VCaP (cell line): ENCODE results near the gene NR2E3.
A peak's percentile ranks its signal among the peaks of the same experiment; 100 is the strongest.

ENCODE experiments used
- H3K27ac ChIP-seq: fragments of 450-650 bp; 2 replicates; pipeline ENCODE4 v1.5.1; 2017
- CTCF ChIP-seq: fragments of 450-650 bp; conservative IDR thresholded peaks from 2 replicates; pipeline ENCODE4 v1.5.1; 2017; ENCODE audit warnings: mild to moderate bottlenecking, moderate library complexity

The NR2E3 gene

DNA sequence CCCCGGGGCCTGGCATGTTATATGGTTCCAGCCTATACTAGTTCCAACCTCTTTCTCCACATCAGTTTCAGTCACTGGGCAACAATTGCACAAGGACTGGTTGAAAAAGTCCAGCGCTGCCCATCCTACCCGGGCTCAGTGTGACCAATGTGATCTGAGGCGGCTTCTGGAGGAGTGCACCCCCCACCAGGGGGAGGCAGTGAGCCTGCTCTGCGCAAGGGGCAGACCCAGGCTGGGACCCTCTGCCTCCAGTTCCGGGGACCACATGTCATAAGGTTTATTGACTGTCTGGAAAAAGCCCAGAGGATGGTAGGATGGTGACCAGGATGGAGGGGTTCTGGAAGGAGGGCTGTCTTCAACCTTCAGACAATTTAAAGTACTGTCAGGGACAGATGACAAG is 25.6 kb upstream of the NR2E3 start:
- peak; percentile 45 for TF ChIP-seq CTCF
- H3K27ac ChIP-seq: no peak overlapping the region

DNA sequence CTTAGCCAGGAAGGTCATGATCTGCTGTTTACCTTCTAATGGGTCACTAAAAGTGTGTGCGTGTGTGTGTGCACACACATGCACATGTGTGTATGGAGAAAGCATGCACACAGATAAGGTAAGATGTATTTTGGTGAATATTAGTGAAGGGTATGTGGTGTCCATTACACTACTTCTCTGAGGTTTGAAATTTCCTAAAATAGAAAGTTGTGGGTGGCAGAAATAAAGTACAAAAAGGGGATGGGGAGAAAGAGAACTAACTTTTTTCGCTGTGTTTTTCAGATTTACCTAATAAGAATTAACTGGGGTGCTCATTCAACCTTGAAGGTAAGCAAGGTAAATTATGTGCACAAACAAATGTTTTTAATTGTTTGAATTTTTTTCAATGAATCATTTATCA is 24.4 kb upstream of the NR2E3 start:
- TF ChIP-seq CTCF: no peak

GRCh38 chr15:71786673-71787072 is 23.7 kb upstream of the NR2E3 start:
- H3K27ac ChIP-seq: no peak overlapping the region
- TF ChIP-seq CTCF: no peak

More for the DNA sequence above, 24.4 kb upstream of the NR2E3 start:
- no peak overlapping the region for H3K27ac ChIP-seq

DNA sequence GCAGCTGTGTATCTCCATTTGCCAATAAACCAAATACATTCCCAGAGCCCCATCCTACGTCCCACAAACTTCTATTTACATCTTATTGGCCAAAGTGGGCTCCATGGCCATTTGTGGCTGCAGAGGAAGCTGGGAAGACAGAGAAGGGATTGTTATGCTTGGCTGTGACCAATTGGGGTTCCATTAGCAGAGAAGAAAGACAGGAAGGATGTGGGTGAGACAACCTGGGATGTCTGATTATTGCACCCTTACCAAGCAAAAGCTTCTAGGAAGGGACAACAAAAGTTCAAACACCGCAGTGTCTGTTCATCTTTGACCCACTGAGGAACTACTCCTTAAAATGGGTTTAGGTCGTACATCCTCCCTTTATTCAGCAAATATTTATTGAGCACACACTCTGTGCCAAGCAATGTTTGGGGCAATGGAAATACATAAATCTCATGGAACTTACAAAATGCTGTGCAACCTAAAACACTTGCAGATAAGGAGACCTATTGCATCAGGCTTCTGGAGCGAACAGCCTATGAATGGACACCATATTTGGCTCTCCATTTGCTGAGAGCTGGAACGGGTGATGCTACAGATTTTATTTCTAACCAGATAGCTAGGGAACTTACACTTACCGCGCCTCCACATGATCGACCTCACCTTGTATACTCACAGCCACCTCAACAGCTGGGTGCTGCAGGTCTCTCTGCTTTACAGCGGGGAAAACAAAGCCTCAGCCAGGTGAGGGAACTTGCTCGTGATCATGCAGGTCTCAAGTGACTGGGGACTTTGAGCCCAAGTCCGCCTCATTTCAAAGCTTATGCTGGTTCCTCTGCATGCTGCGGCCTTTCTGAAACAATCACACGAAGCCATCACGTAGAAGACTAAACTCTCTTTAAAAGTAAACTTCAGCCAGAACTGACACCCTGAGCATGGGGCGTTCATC is 21.4 kb upstream of the NR2E3 start:
- no peak overlapping the region for H3K27ac ChIP-seq
- no peak for TF ChIP-seq CTCF

DNA sequence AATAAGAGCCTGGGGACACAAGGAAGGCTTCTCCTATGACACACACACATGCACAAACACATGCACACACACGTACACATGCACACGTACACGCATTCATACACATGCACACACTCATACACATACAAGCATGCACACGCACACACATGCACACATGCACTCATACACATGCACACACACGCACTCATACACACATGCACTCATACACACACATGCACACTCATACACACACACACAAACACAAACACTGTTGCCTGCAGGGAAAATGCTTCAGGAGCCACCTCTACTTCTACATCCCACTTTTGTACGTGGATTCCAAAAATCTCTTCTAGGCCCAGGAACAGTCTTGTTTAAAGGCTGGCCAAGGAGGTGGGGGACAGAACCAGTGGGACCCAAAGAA is 20.7 kb upstream of the NR2E3 start:
- no peak for TF ChIP-seq CTCF
- H3K27ac ChIP-seq: no peak overlapping the region

- no peak for TF ChIP-seq CTCF
- no peak overlapping the region for H3K27ac ChIP-seq
Observed at GRCh38 chr15:71790081-71790480, 20.3 kb upstream of the NR2E3 start.

- no peak for TF ChIP-seq CTCF
- no peak overlapping the region for H3K27ac ChIP-seq
Observed at GRCh38 chr15:71791975-71792374, 18.4 kb upstream of the NR2E3 start.
